Thyroid gland (tissue), 4 donors: ENCODE results near the gene DOLK.

ENCODE experiments used
- CTCF ChIP-seq, 6 experiments: fragments of 200-600 bp in 3 of 6; fragments of 450-650 bp in 3 of 6; sonication (generic) in 3 of 6; IDR thresholded peaks; one replicate each; pipeline ENCODE4 v1.5.1; 2016 to 2019; ENCODE audit warnings: antibody characterized with exemption in 6 of 6, mild to moderate bottlenecking in 2 of 6, inconsistent platforms in 1 of 6, moderate library complexity in 1 of 6
- POLR2A ChIP-seq, 2 donors: fragments of 450-650 bp; IDR thresholded peaks; one replicate each; pipeline ENCODE4 v1.6.1; 2017; ENCODE audit warnings: antibody characterized with exemption in 2 of 2, mild to moderate bottlenecking in 2 of 2, moderate library complexity in 1 of 2

GRCh38 chr9:128899566-128900322 is 47.7 kb downstream of the DOLK start:
- TF ChIP-seq CTCF (IDR thresholded peaks at IDR 0.05) (no peak), POLR2A (IDR thresholded peaks at IDR 0.05) (no peak)
